Measurements from ENCODE around the gene CSMD2. TPM values are rescaled to one million over a fixed set of nuclear protein-coding genes. Genes with fewer than 3 reads are reported as not detected.

The CSMD2 gene
- total RNA-seq, 1 experiment from 2014 or later: 13.2 TPM

DNA sequence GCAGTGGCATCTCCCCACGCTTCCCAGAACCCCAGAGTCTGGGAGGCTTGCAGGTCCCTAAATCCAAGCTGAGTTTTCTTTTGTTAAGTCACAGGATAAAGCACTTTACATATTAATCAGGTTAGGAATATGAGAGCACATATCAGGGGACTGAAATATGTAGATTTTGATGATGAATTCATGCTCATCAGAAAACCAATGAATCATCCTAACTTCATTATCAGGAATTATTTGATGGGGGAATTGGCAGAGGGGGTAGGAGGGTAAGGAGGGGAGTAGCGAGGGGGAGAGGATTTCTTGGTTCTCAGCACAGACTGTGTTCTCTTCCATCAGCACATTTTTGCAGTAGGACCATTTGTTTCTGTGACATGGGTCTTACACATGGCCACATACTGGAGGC, 269.1 kb downstream of the CSMD2 start:
- Mint-ChIP-seq H3K27ac (no peak overlapping the region), H3K9me3 (peaks cover 7% of the 10 kb centered on the region), H3K4me1 (peaks cover 4% of the 10 kb centered on the region), H3K36me3 (no peaks in the 10 kb centered on the region; the same call in 1 of the 2 replicates), H3K4me3 (no peak overlapping the region), H3K27me3 (ENCODE audit: low read depth) (no peaks in the 10 kb centered on the region)
- ATAC-seq (no peak), DNase-seq (ENCODE audit: low spot score) (no peak)
- ChIA-PET CTCF (no interaction called here), POLR2A (no interaction called here)
- TF ChIP-seq, protein P1, sequence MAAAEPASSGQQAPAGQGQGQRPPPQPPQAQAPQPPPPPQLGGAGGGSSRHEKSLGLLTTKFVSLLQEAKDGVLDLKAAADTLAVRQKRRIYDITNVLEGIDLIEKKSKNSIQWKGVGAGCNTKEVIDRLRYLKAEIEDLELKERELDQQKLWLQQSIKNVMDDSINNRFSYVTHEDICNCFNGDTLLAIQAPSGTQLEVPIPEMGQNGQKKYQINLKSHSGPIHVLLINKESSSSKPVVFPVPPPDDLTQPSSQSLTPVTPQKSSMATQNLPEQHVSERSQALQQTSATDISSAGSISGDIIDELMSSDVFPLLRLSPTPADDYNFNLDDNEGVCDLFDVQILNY (CRISPR knock-in tag; IDR thresholded peaks at IDR 0.05): no peak
- TF ChIP-seq, protein P2, sequence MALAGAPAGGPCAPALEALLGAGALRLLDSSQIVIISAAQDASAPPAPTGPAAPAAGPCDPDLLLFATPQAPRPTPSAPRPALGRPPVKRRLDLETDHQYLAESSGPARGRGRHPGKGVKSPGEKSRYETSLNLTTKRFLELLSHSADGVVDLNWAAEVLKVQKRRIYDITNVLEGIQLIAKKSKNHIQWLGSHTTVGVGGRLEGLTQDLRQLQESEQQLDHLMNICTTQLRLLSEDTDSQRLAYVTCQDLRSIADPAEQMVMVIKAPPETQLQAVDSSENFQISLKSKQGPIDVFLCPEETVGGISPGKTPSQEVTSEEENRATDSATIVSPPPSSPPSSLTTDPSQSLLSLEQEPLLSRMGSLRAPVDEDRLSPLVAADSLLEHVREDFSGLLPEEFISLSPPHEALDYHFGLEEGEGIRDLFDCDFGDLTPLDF (CRISPR knock-in tag; IDR thresholded peaks at IDR 0.05): no peak
- TF ChIP-seq ELF4 (CRISPR knock-in tag; IDR thresholded peaks at IDR 0.05; ENCODE audit: low read depth): no peak
- TF ChIP-seq ZNF317 (CRISPR knock-in tag; IDR thresholded peaks at IDR 0.05; ENCODE audit: borderline replicate concordance, low read depth): no peak
- TF ChIP-seq NR2C2 (CRISPR knock-in tag; IDR thresholded peaks at IDR 0.05): no peak
- TF ChIP-seq, protein P3, sequence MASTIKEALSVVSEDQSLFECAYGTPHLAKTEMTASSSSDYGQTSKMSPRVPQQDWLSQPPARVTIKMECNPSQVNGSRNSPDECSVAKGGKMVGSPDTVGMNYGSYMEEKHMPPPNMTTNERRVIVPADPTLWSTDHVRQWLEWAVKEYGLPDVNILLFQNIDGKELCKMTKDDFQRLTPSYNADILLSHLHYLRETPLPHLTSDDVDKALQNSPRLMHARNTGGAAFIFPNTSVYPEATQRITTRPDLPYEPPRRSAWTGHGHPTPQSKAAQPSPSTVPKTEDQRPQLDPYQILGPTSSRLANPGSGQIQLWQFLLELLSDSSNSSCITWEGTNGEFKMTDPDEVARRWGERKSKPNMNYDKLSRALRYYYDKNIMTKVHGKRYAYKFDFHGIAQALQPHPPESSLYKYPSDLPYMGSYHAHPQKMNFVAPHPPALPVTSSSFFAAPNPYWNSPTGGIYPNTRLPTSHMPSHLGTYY (CRISPR knock-in tag; IDR thresholded peaks at IDR 0.05): no peak
- TF ChIP-seq, protein P4, sequence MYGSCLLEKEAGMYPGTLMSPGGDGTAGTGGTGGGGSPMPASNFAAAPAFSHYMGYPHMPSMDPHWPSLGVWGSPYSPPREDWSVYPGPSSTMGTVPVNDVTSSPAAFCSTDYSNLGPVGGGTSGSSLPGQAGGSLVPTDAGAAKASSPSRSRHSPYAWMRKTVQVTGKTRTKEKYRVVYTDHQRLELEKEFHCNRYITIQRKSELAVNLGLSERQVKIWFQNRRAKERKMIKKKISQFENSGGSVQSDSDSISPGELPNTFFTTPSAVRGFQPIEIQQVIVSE (CRISPR knock-in tag; IDR thresholded peaks at IDR 0.05; ENCODE audit: borderline replicate concordance): no peak
- TF ChIP-seq, protein P5, sequence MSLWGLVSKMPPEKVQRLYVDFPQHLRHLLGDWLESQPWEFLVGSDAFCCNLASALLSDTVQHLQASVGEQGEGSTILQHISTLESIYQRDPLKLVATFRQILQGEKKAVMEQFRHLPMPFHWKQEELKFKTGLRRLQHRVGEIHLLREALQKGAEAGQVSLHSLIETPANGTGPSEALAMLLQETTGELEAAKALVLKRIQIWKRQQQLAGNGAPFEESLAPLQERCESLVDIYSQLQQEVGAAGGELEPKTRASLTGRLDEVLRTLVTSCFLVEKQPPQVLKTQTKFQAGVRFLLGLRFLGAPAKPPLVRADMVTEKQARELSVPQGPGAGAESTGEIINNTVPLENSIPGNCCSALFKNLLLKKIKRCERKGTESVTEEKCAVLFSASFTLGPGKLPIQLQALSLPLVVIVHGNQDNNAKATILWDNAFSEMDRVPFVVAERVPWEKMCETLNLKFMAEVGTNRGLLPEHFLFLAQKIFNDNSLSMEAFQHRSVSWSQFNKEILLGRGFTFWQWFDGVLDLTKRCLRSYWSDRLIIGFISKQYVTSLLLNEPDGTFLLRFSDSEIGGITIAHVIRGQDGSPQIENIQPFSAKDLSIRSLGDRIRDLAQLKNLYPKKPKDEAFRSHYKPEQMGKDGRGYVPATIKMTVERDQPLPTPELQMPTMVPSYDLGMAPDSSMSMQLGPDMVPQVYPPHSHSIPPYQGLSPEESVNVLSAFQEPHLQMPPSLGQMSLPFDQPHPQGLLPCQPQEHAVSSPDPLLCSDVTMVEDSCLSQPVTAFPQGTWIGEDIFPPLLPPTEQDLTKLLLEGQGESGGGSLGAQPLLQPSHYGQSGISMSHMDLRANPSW (CRISPR knock-in tag; conservative IDR thresholded peaks at IDR 0.05; ENCODE audit: low read depth): no peak
- TF ChIP-seq, protein P6, sequence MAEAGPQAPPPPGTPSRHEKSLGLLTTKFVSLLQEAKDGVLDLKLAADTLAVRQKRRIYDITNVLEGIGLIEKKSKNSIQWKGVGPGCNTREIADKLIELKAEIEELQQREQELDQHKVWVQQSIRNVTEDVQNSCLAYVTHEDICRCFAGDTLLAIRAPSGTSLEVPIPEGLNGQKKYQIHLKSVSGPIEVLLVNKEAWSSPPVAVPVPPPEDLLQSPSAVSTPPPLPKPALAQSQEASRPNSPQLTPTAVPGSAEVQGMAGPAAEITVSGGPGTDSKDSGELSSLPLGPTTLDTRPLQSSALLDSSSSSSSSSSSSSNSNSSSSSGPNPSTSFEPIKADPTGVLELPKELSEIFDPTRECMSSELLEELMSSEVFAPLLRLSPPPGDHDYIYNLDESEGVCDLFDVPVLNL (CRISPR knock-in tag; IDR thresholded peaks at IDR 0.05; ENCODE audit: borderline replicate concordance, low read depth): no peak
- TF ChIP-seq OVOL2 (CRISPR knock-in tag; IDR thresholded peaks at IDR 0.05; ENCODE audit: borderline replicate concordance): no peak
- TF ChIP-seq IRF2 (CRISPR knock-in tag; IDR thresholded peaks at IDR 0.05; ENCODE audit: borderline replicate concordance, low read depth): no peak
- TF ChIP-seq CREB1 (CRISPR knock-in tag; IDR thresholded peaks at IDR 0.05): no peak
- no peak for TF ChIP-seq FOXK1 (CRISPR knock-in tag; IDR thresholded peaks at IDR 0.05)
- TF ChIP-seq FOXJ3 (CRISPR knock-in tag; IDR thresholded peaks at IDR 0.05; ENCODE audit: borderline replicate concordance): no peak
- TF ChIP-seq, protein P7, sequence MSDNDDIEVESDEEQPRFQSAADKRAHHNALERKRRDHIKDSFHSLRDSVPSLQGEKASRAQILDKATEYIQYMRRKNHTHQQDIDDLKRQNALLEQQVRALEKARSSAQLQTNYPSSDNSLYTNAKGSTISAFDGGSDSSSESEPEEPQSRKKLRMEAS (CRISPR knock-in tag; IDR thresholded peaks at IDR 0.05): no peak
- TF ChIP-seq, protein P8, sequence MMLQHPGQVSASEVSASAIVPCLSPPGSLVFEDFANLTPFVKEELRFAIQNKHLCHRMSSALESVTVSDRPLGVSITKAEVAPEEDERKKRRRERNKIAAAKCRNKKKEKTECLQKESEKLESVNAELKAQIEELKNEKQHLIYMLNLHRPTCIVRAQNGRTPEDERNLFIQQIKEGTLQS (CRISPR knock-in tag; conservative IDR thresholded peaks at IDR 0.05): no peak
- TF ChIP-seq, protein P9, sequence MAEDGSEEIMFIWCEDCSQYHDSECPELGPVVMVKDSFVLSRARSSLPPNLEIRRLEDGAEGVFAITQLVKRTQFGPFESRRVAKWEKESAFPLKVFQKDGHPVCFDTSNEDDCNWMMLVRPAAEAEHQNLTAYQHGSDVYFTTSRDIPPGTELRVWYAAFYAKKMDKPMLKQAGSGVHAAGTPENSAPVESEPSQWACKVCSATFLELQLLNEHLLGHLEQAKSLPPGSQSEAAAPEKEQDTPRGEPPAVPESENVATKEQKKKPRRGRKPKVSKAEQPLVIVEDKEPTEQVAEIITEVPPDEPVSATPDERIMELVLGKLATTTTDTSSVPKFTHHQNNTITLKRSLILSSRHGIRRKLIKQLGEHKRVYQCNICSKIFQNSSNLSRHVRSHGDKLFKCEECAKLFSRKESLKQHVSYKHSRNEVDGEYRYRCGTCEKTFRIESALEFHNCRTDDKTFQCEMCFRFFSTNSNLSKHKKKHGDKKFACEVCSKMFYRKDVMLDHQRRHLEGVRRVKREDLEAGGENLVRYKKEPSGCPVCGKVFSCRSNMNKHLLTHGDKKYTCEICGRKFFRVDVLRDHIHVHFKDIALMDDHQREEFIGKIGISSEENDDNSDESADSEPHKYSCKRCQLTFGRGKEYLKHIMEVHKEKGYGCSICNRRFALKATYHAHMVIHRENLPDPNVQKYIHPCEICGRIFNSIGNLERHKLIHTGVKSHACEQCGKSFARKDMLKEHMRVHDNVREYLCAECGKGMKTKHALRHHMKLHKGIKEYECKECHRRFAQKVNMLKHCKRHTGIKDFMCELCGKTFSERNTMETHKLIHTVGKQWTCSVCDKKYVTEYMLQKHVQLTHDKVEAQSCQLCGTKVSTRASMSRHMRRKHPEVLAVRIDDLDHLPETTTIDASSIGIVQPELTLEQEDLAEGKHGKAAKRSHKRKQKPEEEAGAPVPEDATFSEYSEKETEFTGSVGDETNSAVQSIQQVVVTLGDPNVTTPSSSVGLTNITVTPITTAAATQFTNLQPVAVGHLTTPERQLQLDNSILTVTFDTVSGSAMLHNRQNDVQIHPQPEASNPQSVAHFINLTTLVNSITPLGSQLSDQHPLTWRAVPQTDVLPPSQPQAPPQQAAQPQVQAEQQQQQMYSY (CRISPR knock-in tag; IDR thresholded peaks at IDR 0.05): no peak
- TF ChIP-seq SOX15 (CRISPR knock-in tag; IDR thresholded peaks at IDR 0.05): no peak
- no peak for TF ChIP-seq ZNF416 (CRISPR knock-in tag; IDR thresholded peaks at IDR 0.05)
- TF ChIP-seq ETV6 (CRISPR knock-in tag; IDR thresholded peaks at IDR 0.05): no peak

Data from WTC11 (cell line).